NCI-H345 (cell line): ENCODE results near the gene AIF1.

Experiments used
- DNase-seq: peaks from one replicate; lab custom pipeline; 2025; lab: John Stamatoyannopoulos, UW

AIF1 gene

DNA sequence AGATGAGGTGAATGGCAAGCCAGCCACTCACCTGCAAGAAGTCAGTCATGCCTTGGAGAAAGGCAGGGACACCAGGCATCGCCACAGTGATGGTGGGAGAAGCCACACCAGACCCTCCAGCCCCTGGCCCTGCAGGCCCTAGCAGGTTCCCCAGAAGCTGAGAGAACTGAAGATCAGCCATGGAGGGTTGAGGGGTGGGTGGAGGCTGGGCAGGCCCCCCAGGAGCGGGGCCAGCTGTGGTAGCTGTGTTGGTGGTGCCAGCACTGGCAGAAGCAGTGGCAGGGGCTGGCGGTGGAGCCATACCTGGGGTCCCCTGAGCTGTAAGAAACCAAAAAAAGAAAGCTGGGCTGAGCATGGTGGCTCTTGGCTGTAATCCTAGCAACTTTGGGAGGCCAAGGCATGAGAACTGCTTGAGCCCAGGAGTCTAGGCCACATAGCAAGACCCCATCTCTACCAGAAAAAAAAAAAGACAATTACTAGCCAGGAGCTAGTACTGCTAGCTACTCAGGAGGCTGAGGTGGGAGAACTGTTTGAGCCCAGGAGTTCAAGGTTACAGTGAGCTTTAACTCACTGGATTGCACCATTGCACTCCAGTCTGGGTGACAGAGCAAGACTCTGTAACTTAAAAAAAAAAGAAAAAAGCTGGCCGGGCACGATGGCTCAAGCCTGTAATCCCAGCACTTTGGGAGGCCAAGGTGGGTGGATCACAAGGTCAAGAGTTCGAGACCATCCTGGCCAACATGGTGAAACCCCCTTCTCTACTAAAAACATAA, 27.9 kb downstream of the AIF1 start:
- DNase-seq: no peak

DNA sequence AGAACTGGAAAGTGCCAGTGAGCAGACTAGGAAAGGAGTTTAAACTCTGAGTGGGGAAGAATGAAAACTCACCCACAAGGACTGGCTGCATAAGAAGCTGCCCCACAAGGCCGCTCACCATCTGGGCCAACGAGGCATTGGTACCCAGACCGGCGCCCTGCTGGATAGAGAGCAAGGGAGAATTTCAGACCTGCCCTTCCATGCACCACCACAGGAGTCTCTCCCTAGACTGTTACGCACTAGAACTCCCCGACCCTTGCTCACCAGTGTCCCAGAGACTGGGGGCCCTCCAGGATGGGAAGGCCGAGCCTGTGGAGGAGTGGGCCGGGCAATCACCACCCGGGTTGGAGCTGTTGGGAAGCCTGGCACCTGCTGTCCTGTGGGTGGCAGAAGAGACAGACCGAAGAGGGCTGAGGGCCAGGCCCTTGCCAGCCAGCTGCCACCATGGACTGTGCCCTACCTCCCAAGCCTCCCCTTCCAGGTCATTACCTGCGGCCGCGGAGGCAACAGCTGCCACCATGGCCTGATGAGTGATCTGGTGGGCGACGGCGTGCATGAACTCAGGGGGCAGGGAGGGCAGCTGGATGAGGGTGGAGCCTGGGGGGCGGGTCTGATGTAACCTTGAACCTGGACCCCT, 28.9 kb downstream of the AIF1 start:
- no peak for DNase-seq

DNA sequence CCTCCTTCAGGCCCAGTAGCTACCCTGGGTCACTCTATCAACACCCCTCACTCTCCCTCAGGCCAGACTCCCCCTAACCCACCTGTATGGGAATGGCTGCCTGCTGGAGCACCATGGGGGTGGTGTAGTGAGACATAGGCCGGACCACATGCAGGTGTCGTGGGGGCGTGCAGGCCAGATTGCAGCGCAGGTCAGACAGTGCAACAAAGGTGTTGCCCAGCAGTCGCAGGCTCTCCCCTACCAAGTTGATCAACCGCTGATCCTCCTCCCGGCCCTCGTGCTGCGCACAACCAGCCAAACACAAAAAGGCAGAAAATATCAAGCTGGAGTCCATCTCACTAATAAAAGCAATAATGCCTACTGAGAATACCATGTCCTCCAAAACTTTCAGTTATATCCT, 30.3 kb downstream of the AIF1 start:
- DNase-seq: no peak

DNA sequence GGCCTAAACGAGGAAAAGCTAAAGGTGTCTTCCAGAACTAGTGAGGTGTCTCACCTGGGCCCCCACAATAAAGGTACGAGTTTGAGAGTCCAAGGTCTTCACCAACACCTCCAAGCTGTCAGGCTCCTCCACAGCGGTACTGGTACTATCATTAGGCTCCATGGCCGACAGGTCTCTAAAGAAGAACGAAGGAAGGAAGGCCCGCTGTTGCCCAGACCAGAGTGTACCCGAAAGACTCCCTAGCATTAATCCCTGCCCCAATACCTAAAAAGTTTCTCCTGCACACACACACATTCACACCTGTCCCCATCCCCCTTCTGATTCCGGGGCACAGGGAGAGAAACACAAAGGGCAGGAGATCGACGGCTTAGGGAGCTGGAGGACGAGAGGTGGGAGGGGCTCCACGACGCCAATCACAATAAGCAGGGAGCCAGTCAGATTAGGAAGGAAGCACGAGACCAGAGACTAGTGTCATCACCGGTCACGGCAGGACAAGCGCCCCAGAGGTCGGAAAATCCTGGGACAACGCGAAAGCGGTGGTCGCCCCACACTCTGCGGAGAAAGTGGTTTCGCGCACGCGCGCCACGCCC, 36.7 kb downstream of the AIF1 start:
- DNase-seq: peak; percentile 79

DNA sequence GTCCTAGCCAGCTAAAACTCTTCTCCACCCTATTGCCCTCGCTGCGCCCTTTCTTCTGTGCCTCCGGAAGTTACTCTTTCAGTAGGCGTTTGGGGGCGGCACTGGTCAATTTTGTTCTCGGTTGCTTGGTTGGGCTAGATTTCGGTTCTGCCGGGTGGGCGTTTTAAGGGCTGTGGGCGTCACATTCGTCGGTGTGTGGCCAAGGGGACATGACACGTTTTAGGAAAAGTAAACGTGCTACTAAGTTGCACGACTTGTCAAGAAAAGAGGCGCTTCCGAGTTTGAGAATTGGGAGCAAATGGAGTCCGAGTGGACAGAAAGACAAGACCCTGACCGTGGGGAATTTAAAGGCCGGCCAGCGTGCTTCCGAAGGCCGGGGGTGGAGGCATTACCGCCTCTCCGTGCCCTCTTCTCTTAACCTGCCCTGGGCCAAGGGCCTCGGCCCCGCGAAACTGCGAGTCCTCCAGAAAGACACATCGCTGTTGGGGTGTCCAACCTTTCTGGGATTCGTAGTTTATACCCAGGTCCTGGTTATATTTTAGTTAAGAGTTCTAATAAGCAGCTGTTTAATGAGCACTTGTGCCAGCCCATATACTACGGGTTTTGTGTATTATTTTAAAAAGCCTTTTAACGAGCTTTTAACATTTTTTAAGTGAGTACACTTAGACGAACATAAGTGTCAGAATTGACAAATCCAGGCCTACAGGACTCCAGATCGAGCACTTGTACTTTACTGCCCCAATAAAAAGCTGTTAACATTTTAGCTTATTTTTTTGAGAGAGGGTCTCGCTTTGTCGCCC, 38.1 kb downstream of the AIF1 start:
- DNase-seq: peak; percentile 96

DNA sequence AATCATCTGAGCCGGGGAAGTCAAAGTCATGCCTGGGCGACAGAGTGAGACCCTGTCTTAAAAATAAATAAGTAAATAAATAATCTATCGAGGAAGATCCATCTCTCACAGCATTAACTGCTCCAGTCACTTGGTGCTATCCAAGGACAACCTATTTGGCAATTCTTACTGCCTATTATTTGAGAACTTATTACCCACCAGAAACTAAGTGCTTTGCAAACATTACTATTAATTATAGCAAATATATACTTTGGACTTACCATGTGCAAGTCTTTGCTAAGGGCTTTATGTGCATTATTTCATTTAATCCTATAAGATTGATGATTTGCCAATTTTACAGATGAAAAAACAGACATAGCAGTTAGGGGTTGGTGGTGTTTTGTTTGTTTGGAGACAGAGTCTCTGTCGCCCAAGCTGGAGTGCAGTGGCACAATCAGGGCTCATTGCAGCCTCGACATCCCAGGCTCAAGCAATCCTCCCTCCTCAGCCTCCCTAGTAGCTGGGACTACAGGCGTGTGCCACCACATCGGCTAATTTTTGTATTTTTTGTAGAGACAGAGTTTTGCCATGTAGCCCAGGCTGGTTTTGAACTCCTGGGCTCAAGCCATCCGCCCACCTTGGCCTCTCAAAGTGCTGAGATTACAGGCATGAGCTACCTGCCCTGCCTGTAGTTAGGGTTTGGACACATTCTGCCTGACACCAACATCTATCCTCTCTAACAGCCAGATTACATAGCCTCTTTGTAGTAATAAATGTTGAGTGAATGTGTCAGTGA, 39.7 kb downstream of the AIF1 start:
- no peak for DNase-seq

DNA sequence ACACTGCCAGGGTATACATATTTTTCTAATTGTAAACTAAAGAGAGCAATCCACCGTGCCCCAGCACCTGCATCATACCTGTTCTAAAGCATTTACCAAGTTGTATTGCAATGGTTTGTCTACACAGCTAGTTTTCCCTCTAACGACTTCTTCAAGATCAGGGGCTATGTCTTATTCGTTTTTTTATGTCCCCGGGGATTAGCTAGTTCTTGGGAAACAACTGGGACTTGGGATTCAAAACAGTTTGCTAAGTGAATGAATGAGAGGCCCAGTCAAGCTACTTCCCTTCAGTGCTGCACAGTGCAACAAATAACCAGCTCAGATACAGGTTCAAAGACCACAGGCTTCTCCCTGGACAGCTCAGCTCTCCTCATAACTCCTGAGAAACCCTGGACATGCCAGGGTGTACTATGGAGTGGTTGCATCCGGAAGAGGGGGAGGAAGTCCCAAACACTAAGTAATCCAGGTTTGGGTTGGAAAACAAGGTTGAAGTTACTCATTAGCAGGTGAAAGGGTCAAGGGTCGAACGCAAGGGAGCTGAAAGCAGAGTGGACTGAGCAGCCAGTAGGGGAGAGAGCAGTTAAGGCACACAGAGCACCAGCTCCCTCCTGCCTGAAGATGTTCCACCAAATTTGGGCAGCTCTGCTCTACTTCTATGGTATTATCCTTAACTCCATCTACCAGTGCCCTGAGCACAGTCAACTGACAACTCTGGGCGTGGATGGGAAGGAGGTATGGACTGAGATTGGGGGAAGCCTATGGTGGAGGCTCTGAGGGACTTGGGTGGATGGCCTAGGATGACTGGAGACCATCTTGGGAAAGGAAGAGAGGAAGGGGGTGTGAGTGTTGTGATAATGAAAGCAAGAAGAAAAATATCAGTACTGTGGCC, 40.6 kb downstream of the AIF1 start, which contains the start of gene APOM:
Gene APOM (plus strand): TSS at position 546 of the 889 bp plus-strand sequence. CDS start 73 bp downstream, at position 619.
- DNase-seq: no peak

DNA sequence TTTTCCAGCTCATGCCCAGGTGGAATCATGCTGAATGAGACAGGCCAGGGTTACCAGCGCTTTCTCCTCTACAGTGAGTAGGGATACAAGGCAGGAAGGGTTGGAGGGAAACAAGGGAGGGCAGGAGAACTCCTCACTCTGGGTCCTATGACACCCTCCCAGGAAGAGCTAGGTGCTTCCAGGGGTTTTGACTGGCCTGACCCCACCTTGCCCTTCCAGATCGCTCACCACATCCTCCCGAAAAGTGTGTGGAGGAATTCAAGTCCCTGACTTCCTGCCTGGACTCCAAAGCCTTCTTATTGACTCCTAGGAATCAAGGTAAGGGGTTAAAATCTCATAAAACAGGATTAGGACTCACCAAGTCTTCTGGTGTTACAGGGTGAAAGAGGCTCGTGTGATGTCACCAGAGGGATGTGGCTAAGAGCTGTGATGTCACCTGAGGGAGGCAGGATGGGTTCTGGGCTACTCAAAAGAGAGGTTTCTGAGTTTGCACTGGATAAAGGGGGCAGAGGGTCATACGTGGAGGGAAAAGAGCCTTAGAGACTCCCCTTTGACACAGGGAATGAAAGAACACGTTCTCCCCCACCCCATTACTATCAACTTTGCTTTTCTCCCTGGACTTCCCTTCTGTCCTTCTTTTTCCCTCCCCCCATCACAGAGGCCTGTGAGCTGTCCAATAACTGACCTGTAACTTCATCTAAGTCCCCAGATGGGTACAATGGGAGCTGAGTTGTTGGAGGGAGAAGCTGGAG, 42.5 kb downstream of the AIF1 start:
- DNase-seq: no peak

DNA sequence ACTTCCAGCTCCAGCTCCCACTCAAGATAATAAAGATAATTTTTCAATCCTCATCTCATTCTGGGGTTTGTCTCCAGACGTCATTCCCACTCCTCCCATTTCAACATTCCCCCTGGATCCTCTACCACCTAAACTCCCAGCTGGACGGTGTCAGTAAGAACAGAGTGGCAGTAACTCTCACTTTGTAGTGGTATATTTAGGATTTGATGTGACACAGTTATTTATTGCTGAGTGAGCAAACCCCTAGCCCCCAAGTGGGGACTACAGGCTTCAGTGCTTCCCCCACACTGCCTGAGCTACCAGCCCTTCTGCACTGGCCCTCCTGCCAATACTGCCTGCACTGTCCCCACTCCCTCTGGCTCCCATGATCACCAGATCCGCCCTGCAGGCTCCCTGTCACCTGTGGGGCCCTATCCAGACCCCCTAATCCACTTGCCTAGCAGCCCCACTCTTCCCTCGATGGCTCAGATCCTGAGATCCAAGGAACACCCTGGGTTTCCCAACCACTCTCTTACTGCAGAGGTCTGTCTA, 43.2 kb downstream of the AIF1 start:
- DNase-seq: no peak

DNA sequence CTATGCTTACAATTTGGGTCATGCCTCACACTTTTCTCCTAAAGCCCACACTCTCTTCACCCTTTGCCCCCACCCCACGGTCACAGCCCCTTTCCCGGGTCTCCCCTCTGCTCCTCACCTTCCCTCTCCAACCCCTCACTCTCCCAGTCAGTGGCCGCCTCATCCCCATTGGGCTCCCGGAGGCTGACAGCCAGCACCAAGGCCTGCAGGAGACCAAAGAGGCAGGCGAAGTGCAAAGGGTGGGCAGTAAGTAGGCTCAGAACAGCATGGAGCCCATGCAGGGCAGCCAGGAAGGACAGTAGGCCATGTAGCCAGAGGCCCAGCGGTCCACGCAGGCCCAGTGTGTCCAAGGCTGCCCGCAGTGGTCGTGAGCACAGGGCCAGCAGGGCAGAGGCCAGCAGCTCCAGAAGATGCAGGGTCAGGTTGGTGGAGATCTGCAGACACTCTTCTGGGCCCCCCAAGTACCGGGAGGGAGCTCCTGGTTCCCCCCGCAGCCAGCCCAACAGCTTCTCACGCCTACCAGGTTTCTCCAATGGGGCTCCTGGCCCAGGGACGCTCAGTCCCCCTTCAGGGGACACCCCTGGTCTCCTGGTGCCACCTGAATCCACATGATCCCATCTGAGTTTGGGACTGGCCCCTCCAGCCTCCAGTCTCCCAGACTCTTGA, 44.1 kb downstream of the AIF1 start:
- no peak for DNase-seq

DNA sequence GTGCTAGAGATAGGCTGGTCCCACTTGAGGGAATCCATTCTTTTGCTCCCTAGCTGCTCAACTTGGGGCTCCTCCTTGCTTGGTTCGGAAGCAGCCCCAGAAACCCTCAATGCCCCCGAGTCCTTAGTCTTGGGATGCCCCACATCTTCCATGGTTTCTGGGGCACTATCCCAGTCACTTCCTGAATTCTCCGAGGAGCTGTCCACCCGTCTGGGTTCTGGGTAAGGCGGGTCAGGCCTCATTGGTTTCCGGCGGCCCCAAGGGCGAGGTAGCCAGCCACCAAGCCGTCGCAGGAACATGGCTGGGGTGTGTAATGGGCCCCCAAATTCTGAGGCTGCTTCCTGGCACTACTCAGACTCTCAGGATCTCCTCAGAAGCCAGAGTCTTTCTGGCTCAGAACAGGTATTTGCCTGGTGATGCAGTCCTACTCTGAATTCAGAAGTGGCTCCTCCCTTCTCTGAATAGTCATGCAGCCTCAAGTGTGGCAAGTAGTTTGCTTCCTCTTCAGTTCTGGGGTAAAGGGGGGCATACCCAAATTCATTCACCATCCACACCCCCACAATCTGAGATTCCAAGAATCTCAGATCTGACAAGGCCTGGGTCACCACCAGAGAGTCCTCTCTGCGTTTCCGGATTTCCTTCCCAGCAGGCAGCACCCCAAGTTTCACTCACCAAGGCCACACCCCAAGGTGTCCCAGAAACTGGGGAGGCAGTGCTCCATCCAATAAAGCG, 44.8 kb downstream of the AIF1 start:
- no peak for DNase-seq

DNA sequence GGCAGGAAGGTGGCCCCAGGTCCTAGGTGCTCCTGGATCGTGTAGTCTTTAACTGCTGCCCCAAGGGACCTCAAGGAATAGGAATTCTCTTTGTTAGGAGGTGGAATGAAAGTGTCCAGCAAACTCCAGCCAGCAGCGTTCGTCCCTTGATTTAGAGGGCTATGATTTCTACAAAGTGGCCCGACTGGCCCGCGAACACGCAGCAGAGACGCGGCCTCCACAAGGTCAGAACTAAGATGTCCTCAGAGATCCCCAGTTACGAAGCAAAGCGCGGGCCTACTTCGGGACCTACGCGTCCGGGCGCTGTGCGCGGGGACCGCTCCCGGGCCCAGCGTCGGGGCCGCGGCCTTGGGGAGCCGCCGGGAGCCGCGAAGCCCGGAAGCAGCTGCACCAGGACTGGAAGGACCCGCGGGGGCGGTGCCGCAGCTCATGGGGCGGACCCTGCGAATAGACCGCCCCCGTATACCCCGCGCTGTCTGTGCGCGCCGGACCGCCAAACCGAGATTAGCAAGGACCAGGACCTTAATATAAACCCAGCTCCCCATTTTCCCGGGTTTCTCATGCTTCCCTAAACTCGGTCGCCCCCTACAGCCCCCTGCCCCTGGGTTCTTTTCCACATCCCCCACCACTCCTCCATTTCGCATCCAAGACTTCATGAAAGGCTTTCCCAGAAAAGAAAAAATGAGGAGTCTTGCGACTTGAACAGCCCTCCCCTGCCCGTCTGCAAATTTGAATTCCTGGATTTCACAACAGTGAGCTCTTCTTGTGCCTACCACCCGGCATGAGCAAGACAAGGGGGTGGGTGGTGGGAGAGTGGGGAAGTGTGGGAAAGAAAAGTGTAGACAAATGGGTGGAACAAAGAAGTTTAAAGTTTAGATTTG, 45.6 kb downstream of the AIF1 start, which contains the start of gene C6orf47:
Gene C6orf47 (minus strand): TSS at position 398 of the 881 bp plus-strand sequence. CDS start 831 bp downstream, outside the sequence.
- peak; percentile 84 for DNase-seq

DNA sequence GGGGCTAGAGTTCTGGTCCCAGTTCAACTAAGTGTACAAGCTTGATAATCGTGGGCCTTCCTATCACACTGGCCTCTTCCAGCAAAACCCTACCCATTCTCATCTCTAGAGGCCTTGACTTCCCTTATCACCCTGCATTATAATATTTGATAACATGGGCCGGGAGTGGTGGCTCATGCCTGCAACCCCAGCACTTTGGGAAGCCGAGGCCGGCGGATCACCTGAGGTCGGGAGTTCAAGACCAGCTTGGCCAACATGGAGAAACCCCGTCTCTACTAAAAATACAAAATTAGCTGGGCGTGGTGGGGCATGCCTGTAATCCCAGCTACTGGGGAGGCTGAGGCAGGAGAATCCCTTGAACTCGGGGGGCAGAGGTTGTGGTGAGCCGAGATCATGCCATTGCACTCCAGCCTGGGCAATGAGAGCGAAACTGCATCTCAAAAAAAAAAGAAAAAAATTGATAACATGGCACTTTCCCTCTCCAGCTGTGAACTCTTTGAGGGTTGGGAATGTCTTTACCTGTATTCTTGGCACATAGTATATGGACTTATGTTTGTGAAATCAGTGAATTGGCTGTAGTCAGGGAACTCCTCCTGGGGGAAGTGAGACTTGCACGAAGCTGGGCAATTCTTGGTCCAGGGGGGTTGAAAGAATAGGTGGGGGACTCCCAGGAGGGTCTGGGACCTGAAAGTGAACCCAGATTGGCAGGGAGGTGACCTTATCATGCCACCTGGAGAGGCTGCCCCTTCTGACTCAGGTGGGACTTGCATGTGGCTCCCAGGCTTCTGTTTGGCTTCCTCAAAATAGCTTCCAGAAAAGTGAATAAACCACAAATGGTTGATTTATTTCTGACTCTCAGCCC, 46.5 kb downstream of the AIF1 start:
- DNase-seq: no peak

DNA sequence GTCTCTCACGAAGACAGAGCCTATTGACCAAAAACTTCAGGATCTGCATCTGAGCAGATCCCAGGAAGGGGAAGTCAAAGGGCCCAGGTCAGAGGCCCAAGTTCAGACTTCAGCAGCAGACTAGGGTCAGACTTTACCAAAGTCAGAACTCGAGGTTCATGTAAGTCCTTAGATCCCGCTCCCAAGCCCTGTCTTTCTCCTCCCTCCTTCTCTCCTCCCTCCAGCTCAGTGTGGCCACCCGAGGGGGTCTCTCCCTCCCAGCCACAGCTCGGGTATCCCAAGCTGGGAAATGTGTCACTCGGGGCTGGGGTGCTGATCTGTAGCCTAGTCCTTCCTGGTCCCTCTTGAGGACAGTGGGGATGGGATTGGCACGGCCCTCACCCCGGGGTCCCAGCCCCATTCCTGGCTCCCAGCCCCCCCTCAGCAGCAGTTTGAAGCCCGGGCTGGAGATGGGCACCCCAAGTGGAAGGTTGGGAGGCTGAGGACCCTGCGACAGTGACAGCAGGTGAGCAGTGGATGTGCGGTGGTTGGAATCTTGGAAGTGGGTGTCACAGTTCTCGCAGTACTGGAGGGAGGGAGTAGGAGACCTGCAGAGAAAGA, 47.2 kb downstream of the AIF1 start:
- no peak for DNase-seq

DNA sequence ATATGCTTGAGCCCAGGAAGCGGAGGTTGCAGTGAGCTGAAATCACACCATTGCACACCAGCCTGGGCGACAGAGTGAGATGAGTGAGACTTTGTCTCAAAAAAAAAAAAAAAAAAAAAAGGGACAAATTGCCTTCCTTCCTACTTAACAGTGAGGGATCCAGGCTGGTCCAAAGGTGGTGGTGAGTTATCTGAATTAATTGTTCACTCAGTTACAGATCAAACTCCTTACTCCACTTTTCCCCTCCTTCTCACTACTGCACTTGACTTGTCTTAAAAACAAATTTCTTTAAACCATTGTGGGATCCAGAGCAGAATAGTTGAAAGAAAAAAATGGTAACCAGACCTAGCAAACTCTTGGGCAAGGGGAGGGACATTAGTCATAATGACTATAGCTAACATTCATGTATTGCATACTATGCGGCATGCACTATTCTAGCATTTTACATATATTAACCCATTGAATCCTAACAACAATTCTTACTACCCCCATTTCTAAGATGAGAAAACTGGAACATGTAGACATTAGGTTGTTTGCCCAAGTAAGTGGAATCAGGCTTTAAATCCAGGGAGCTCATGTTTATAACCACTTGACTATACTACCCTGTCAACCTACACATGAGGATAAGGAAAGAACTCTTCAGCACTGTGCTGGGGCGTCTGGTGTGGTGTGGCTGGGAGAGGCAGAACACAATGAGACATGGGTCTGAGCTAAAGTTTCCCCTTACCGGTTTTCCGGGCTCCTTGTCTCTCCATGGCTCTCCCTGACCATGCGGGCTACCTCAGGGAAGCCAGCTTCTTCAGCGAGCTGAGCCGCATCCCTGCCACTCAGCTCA, 48.3 kb downstream of the AIF1 start:
- DNase-seq: no peak
